NT2/D1 (cell line): ENCODE results near the gene METTL25.
"Not testable (repeated sequence)": the region's sequence is repeated elsewhere in the genome, so short reads cannot be mapped to it uniquely, and the experiment has no call there.

Experiments
- SUZ12 ChIP-seq: IDR thresholded peaks from 2 replicates; pipeline ENCODE4 v1.6.1; 2011; ENCODE audit not compliant: insufficient read length, insufficient read depth; ENCODE audit errors: extremely low read depth
- YY1 ChIP-seq: IDR thresholded peaks from 2 replicates; pipeline ENCODE4 v1.6.1; 2011; ENCODE audit not compliant: insufficient read length, insufficient read depth
- ZNF274 ChIP-seq: IDR thresholded peaks from 2 replicates; pipeline ENCODE4 v1.6.1; 2011; ENCODE audit warnings: mild to moderate bottlenecking, low read depth, low read length

DNA sequence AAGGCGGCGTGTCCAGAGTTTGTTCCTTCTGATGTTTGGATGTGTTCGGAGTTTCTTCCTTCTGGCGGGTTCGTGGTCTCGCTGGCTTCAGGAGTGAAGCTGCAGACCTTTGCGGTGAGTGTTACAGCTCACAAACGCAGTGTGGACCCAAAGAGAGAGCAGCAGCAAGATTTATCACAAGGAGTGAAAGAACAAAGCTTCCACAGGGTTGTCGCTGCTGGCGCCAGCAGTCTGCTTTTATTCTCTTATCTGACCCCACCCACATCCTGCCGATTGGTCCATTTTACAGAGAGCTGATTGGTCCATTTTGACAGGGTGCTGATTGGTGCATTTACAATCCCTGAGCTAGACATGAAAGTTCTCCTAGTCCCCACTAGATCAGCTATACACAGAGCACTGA is 2.5 kb downstream of the METTL25 start:
- not testable (repeated sequence) for TF ChIP-seq YY1, ZNF274, SUZ12
